Testis (tissue), 2 donors: ENCODE results near the gene RUNX3.

Experiments used
- POLR2A ChIP-seq: fragments of 450-650 bp; IDR thresholded peaks from one replicate; pipeline ENCODE4 v1.6.1; 2017; ENCODE audit warnings: antibody characterized with exemption, mild to moderate bottlenecking, moderate library complexity
- TF ChIP-seq, protein P1 (sequence below), 3 experiments: fragments of 450-650 bp in 2 of 3; fragments of 200-600 bp in 1 of 3; sonication (generic) in 1 of 3; IDR thresholded peaks; one replicate each; pipeline ENCODE4 v1.5.1; 2016 to 2019; ENCODE audit warnings: antibody characterized with exemption in 3 of 3, mild to moderate bottlenecking in 2 of 3, moderate library complexity in 1 of 3

DNA sequence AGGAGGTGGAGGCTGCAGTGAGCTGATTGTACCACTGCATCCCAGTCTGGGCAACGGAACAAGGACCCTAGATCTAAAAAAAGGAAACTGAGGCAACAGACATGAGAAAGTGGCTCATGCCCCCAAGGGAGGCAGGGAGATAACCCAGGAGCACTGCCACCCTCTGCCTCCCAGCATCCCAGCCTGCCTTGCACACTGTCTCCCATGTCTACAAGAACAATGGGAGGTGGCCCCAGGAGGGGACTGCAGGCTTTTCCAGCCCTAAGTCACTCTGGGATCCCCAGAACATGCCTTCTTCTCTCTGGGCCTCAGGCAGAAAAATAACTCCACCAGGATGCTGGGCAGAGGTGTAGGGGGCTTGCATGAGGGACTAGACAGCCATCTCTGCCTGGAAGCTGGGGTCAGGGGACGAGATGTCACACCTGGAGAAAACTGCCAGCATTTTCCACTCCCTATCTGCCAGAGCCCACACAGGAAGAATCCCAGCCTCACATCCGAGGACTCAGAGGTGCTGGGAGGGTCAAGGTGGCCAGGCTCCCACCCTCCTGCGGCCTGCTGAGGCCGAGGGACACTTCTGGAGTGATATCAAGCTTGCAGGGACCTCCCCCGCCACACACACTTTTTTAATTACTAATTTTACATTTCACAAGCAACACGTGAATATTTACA is 21.4 kb downstream of the RUNX3 start:
- TF ChIP-seq, protein P1, sequence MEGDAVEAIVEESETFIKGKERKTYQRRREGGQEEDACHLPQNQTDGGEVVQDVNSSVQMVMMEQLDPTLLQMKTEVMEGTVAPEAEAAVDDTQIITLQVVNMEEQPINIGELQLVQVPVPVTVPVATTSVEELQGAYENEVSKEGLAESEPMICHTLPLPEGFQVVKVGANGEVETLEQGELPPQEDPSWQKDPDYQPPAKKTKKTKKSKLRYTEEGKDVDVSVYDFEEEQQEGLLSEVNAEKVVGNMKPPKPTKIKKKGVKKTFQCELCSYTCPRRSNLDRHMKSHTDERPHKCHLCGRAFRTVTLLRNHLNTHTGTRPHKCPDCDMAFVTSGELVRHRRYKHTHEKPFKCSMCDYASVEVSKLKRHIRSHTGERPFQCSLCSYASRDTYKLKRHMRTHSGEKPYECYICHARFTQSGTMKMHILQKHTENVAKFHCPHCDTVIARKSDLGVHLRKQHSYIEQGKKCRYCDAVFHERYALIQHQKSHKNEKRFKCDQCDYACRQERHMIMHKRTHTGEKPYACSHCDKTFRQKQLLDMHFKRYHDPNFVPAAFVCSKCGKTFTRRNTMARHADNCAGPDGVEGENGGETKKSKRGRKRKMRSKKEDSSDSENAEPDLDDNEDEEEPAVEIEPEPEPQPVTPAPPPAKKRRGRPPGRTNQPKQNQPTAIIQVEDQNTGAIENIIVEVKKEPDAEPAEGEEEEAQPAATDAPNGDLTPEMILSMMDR (IDR thresholded peaks at IDR 0.05), result no peak
- TF ChIP-seq POLR2A, result no peak
